GM19397 (cell line): ENCODE measurements around the gene LRRN2.

Experiments
- ATAC-seq: cut with Tn5 transposase; IDR thresholded peaks from one replicate; pipeline ENCODE4 v1.9.1; 2021; ENCODE audit warnings: mild to moderate bottlenecking, moderate library complexity; ENCODE audit not compliant: unreplicated experiment

Gene LRRN2

GRCh38 chr1:204663644-204664383 lies 21.7 kb downstream of the LRRN2 start:
- no peak for ATAC-seq

GRCh38 chr1:204662530-204662929 lies 23.0 kb downstream of the LRRN2 start:
- no peak for ATAC-seq

GRCh38 chr1:204660509-204660908 lies 25.0 kb downstream of the LRRN2 start:
- ATAC-seq: no peak

GRCh38 chr1:204659056-204659455 lies 26.5 kb downstream of the LRRN2 start:
- no peak for ATAC-seq

- ATAC-seq: no peak
Measured at GRCh38 chr1:204658295-204658694, 27.2 kb downstream of the LRRN2 start.

- ATAC-seq: no peak
Measured at GRCh38 chr1:204653590-204654340, 31.8 kb downstream of the LRRN2 start.

GRCh38 chr1:204652497-204652896 lies 33.0 kb downstream of the LRRN2 start:
- no peak for ATAC-seq

- no peak for ATAC-seq
Measured at GRCh38 chr1:204651843-204652421, 33.6 kb downstream of the LRRN2 start.

- ATAC-seq: no peak
Measured at GRCh38 chr1:204650911-204651570, 34.5 kb downstream of the LRRN2 start.

GRCh38 chr1:204649721-204650521 lies 35.6 kb downstream of the LRRN2 start:
- ATAC-seq: no peak

- no peak for ATAC-seq
Measured at GRCh38 chr1:204648576-204648975, 37.0 kb downstream of the LRRN2 start.

- no peak for ATAC-seq
Measured at GRCh38 chr1:204647805-204648153, 37.8 kb downstream of the LRRN2 start.

GRCh38 chr1:204647114-204647804 lies 38.3 kb downstream of the LRRN2 start:
- no peak for ATAC-seq

GRCh38 chr1:204645666-204646065 lies 39.9 kb downstream of the LRRN2 start:
- no peak for ATAC-seq

- no peak for ATAC-seq
Measured at GRCh38 chr1:204645251-204645650, 40.3 kb downstream of the LRRN2 start.

- ATAC-seq: no peak
Measured at GRCh38 chr1:204643503-204643902, 42.0 kb downstream of the LRRN2 start.

- ATAC-seq: no peak
Measured at GRCh38 chr1:204641936-204642335, 43.6 kb downstream of the LRRN2 start.

- no peak for ATAC-seq
Measured at GRCh38 chr1:204641455-204641854, 44.1 kb downstream of the LRRN2 start.

- no peak for ATAC-seq
Measured at GRCh38 chr1:204640578-204640977, 45.0 kb downstream of the LRRN2 start.

- no peak for ATAC-seq
Measured at GRCh38 chr1:204634260-204634910, 51.2 kb downstream of the LRRN2 start.
